GM12878 (cell line): ENCODE data around the gene C9orf40. TPM values are rescaled to one million over a fixed set of nuclear protein-coding genes. Genes with fewer than 3 reads are reported as not detected.

ENCODE experiments used
- CHD2 ChIP-seq: IDR thresholded peaks from 2 replicates; pipeline ENCODE4 v1.6.1; 2011; ENCODE audit warnings: low read depth, low read length, improper control_type of control experiment, borderline replicate concordance
- CHD4 ChIP-seq: fragments of 200-600 bp; sonication (generic); IDR thresholded peaks from 2 replicates; pipeline ENCODE4 v1.6.1; 2016; ENCODE audit warnings: mild to moderate bottlenecking
- CTCF ChIP-seq, 3 experiments: IDR thresholded peaks in 2 of 3; conservative IDR thresholded peaks in 1 of 3; 2 replicates each; pipeline ENCODE4 v1.5.1; 2011; ENCODE audit warnings: low read depth in 3 of 3, low read length in 3 of 3, mild to moderate bottlenecking in 3 of 3, control low read depth in 2 of 3, moderate library complexity in 2 of 3, inconsistent platforms in 1 of 3, mixed read lengths in 1 of 3; ENCODE audit not compliant: control insufficient read depth in 2 of 3, insufficient read depth in 1 of 3; ENCODE audit errors: extremely low read depth in 1 of 3
- E4F1 ChIP-seq: fragments of 450-650 bp; IDR thresholded peaks from 2 replicates; pipeline ENCODE4 v1.6.1; 2018; ENCODE audit warnings: borderline replicate concordance, mild to moderate bottlenecking; ENCODE audit not compliant: partially characterized antibody
- EGR1 ChIP-seq, 2 experiments: IDR thresholded peaks; 1 replicate in 1 of 2; 2 replicates in 1 of 2; pipeline ENCODE4 v1.6.1; 2011 to 2012; ENCODE audit warnings: low read depth in 2 of 2, low read length in 2 of 2, borderline replicate concordance in 1 of 2, mild to moderate bottlenecking in 1 of 2, moderate library complexity in 1 of 2
- ESRRA ChIP-seq: IDR thresholded peaks from 2 replicates; pipeline ENCODE4 v1.6.1; 2012; ENCODE audit warnings: mild to moderate bottlenecking, low read length, improper control_type of control experiment
- GABPA ChIP-seq: IDR thresholded peaks from 2 replicates; pipeline ENCODE4 v1.6.1; 2014; ENCODE audit warnings: antibody characterized with exemption, low read depth, mild to moderate bottlenecking, inconsistent platforms
- HCFC1 ChIP-seq: fragments of 150-350 bp; IDR thresholded peaks from 2 replicates; pipeline ENCODE4 v1.6.1; 2014; ENCODE audit warnings: low read length
- HSF1 ChIP-seq: fragments of 150-350 bp; IDR thresholded peaks from 2 replicates; pipeline ENCODE4 v1.6.1; 2014; ENCODE audit warnings: mild to moderate bottlenecking, low read depth, low read length
- IKZF2 ChIP-seq, 2 experiments: fragments of 450-650 bp; IDR thresholded peaks; 2 replicates each; pipeline ENCODE4 v1.6.1; 2017; ENCODE audit warnings: mild to moderate bottlenecking in 2 of 2, moderate library complexity in 2 of 2
- NFIC ChIP-seq: IDR thresholded peaks from 2 replicates; pipeline ENCODE4 v1.6.1; 2012; ENCODE audit warnings: low read depth, mild to moderate bottlenecking, inconsistent platforms, low read length, moderate library complexity
- PAX5 ChIP-seq: IDR thresholded peaks from 2 replicates; pipeline ENCODE4 v1.6.1; 2011; ENCODE audit warnings: low read depth, low read length, borderline replicate concordance
- RBBP5 ChIP-seq: fragments of 200-600 bp; sonication (generic); conservative IDR thresholded peaks from 2 replicates; pipeline ENCODE4 v1.6.1; 2016
- TARDBP ChIP-seq: IDR thresholded peaks from 2 replicates; pipeline ENCODE4 v1.6.1; 2016; ENCODE audit warnings: borderline replicate concordance
- polyA plus RNA-seq, 11 experiments: library from polyadenylated mRNA; depleted of rRNA in 4 of 11; unstranded in 6 of 11; stranded (reverse) in 5 of 11; fragments of >200 nt; fragmentation: Nextera tagmentation in 4 of 11; fragmentation: Illumina TruSeq in 1 of 11; extraction: Ambion mirVana in 4 of 11; extraction: Trizol in 1 of 11; gene quantifications; 1 replicate in 1 of 11; 2 replicates in 10 of 11; pipeline versions ENCODE4 v1.2.1 to v1.2.3, GENCODE V29; 2011 to 2016; ENCODE audit warnings: inconsistent platforms in 2 of 11, missing spikeins in 2 of 11, low read depth in 1 of 11
- total RNA-seq, 4 experiments: library from RNA; depleted of rRNA in 3 of 4; stranded (reverse); fragments of >200 nt in 3 of 4; fragmentation: Illumina TruSeq in 1 of 4; extraction: Trizol in 1 of 4; gene quantifications; 2 replicates each; pipeline versions ENCODE4 v1.2.1 to v1.2.3, GENCODE V29; 2013 to 2021
- TF ChIP-seq, protein P1 (sequence below): IDR thresholded peaks from 2 replicates; pipeline ENCODE4 v1.6.1; 2011; ENCODE audit warnings: low read depth, low read length, improper control_type of control experiment, borderline replicate concordance
- TF ChIP-seq, protein P2 (sequence below): IDR thresholded peaks from 2 replicates; pipeline ENCODE4 v1.6.1; 2012; ENCODE audit warnings: mild to moderate bottlenecking, low read depth, low read length

C9orf40 gene
- total and polyA plus RNA-seq, 10 of the 15 experiments (the other 5 are each of a cell fraction or from before 2014, with no cell fraction given), result 6.8 to 30.9 (median 11.5) TPM

GRCh38 chr9:74952201-74953151 is at the start of gene C9orf40 (continued):
- peak; percentile 44; the same call in 1 of the 2 replicates for TF ChIP-seq PAX5
- TF ChIP-seq, protein P1, sequence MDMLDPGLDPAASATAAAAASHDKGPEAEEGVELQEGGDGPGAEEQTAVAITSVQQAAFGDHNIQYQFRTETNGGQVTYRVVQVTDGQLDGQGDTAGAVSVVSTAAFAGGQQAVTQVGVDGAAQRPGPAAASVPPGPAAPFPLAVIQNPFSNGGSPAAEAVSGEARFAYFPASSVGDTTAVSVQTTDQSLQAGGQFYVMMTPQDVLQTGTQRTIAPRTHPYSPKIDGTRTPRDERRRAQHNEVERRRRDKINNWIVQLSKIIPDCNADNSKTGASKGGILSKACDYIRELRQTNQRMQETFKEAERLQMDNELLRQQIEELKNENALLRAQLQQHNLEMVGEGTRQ, result no peak
- no peak for TF ChIP-seq IKZF2 (IDR thresholded peaks at IDR 0.05)
- no peak; the same call in 1 of the 2 replicates for TF ChIP-seq HCFC1
- no peak for TF ChIP-seq NFIC
- no peak for TF ChIP-seq ESRRA
- no peak for TF ChIP-seq TARDBP
- TF ChIP-seq, protein P2, sequence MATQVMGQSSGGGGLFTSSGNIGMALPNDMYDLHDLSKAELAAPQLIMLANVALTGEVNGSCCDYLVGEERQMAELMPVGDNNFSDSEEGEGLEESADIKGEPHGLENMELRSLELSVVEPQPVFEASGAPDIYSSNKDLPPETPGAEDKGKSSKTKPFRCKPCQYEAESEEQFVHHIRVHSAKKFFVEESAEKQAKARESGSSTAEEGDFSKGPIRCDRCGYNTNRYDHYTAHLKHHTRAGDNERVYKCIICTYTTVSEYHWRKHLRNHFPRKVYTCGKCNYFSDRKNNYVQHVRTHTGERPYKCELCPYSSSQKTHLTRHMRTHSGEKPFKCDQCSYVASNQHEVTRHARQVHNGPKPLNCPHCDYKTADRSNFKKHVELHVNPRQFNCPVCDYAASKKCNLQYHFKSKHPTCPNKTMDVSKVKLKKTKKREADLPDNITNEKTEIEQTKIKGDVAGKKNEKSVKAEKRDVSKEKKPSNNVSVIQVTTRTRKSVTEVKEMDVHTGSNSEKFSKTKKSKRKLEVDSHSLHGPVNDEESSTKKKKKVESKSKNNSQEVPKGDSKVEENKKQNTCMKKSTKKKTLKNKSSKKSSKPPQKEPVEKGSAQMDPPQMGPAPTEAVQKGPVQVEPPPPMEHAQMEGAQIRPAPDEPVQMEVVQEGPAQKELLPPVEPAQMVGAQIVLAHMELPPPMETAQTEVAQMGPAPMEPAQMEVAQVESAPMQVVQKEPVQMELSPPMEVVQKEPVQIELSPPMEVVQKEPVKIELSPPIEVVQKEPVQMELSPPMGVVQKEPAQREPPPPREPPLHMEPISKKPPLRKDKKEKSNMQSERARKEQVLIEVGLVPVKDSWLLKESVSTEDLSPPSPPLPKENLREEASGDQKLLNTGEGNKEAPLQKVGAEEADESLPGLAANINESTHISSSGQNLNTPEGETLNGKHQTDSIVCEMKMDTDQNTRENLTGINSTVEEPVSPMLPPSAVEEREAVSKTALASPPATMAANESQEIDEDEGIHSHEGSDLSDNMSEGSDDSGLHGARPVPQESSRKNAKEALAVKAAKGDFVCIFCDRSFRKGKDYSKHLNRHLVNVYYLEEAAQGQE, result no peak
- 0 out of 2 replicates have a peak, but pooled peaks have one; percentile 14 for TF ChIP-seq CHD2
- TF ChIP-seq CTCF (IDR thresholded peaks at IDR 0.05 in 2 of 3, conservative IDR thresholded peaks at IDR 0.05 in 1 of 3; ENCODE audit: control insufficient read depth in 2 of 3, extremely low read depth in 1 of 3, insufficient read depth in 1 of 3, low read depth in 3 of 3, low read length in 3 of 3), result peak; percentile 72 to 89 (median 88)
- 0 out of 3 replicates have a peak, but pooled peaks of 1 of the 2 experiments have one; percentile 14 for TF ChIP-seq EGR1 (IDR thresholded peaks at IDR 0.05; ENCODE audit: borderline replicate concordance in 1 of 2, low read depth in 2 of 2, low read length in 2 of 2)
- TF ChIP-seq RBBP5, result 0 out of 2 replicates have a peak, but pooled peaks have one; percentile 63
- 0 out of 2 replicates have a peak, but pooled peaks have one; percentile 65 for TF ChIP-seq GABPA
- TF ChIP-seq HSF1, result peak; percentile 63; the same call in 1 of the 2 replicates
- no peak for TF ChIP-seq E4F1
- no peak for TF ChIP-seq CHD4
